HepG2 (cell line): ENCODE results near the gene CCND1. TPM values are rescaled to one million over a fixed set of nuclear protein-coding genes. Genes with fewer than 3 reads are reported as not detected.

Experiments
- ATAD3A ChIP-seq: sonication (generic); formaldehyde crosslinking; IDR thresholded peaks from 2 replicates; pipeline ENCODE4 v1.4.0; 2020; ENCODE audit warnings: missing genetic modification reagents
- ATF7-NPFF ChIP-seq: sonication (generic); formaldehyde crosslinking; IDR thresholded peaks from 2 replicates; pipeline ENCODE4 v1.8.1; 2023; ENCODE audit warnings: mild to moderate bottlenecking, low read depth, missing genetic modification reagents, moderate library complexity
- KDM5B ChIP-seq: sonication (generic); formaldehyde crosslinking; IDR thresholded peaks from 2 replicates; pipeline ENCODE4 v1.4.0; 2020; ENCODE audit warnings: missing genetic modification reagents, mild to moderate bottlenecking, borderline replicate concordance
- KMT2A ChIP-seq: sonication (generic); formaldehyde crosslinking; IDR thresholded peaks from 2 replicates; pipeline ENCODE4 v1.4.0; 2020; ENCODE audit warnings: missing genetic modification reagents
- MED8 ChIP-seq: sonication (generic); formaldehyde crosslinking; IDR thresholded peaks from 2 replicates; pipeline ENCODE4 v1.8.1; 2023; ENCODE audit warnings: mild to moderate bottlenecking, missing genetic modification reagents; ENCODE audit not compliant: insufficient replicate concordance
- ZNF746 ChIP-seq: sonication (generic); formaldehyde crosslinking; IDR thresholded peaks from 2 replicates; pipeline ENCODE4 v1.8.0; 2022; ENCODE audit warnings: mild to moderate bottlenecking, missing genetic modification reagents
- ZSCAN21 ChIP-seq: sonication (generic); formaldehyde crosslinking; IDR thresholded peaks from 2 replicates; pipeline ENCODE4 v1.8.0; 2022; ENCODE audit warnings: mild to moderate bottlenecking, missing genetic modification reagents, moderate library complexity, borderline replicate concordance
- polyA plus RNA-seq, 8 experiments: library from polyadenylated mRNA; depleted of rRNA in 3 of 8; stranded (reverse) in 7 of 8; unstranded in 1 of 8; fragments of >200 nt; fragmentation: Illumina TruSeq in 4 of 8; extraction: Trizol in 4 of 8; gene quantifications; 2 replicates each; pipeline versions ENCODE4 v1.2.1 to v1.2.3, GENCODE V29; 2011 to 2016; ENCODE audit warnings: low read depth in 4 of 8, missing spikeins in 1 of 8, mixed read lengths in 1 of 8; ENCODE audit not compliant: insufficient read depth in 1 of 8
- total RNA-seq, 5 experiments: library from RNA; depleted of rRNA; stranded (reverse); fragments of >200 nt; fragmentation: Illumina TruSeq; extraction: Trizol; gene quantifications; 2 replicates each; pipeline ENCODE4 v1.2.3, GENCODE V29; 2016; ENCODE audit warnings: low read depth in 1 of 5
- TF ChIP-seq, protein P1 (sequence below): sonication (generic); formaldehyde crosslinking; conservative IDR thresholded peaks from 2 replicates; pipeline ENCODE4 v1.8.0; 2022; ENCODE audit warnings: missing genetic modification reagents
- TF ChIP-seq, protein P2 (sequence below): sonication (generic); formaldehyde crosslinking; IDR thresholded peaks from 2 replicates; pipeline ENCODE4 v1.5.1; 2020; ENCODE audit warnings: mild to moderate bottlenecking, moderate library complexity, missing genetic modification reagents
- TF ChIP-seq, protein P3 (sequence below): sonication (generic); formaldehyde crosslinking; IDR thresholded peaks from 2 replicates; pipeline ENCODE4 v1.4.0; 2020; ENCODE audit warnings: missing genetic modification reagents; ENCODE audit errors: not compliant biosample characterization
- TF ChIP-seq, protein P4 (sequence below): sonication (generic); formaldehyde crosslinking; IDR thresholded peaks from 2 replicates; pipeline ENCODE4 v1.4.0; 2020; ENCODE audit warnings: missing genetic modification reagents
- TF ChIP-seq, protein P5 (sequence below), 2 experiments: sonication (generic) in 1 of 2; formaldehyde crosslinking in 1 of 2; IDR thresholded peaks; 2 replicates each; pipeline versions ENCODE4 v1.4.0 to v1.6.1; 2016 to 2020; ENCODE audit warnings: borderline replicate concordance in 1 of 2, low read depth in 1 of 2, mild to moderate bottlenecking in 1 of 2, missing genetic modification reagents in 1 of 2
- TF ChIP-seq, protein P6 (sequence below): sonication (generic); formaldehyde crosslinking; IDR thresholded peaks from 2 replicates; pipeline ENCODE4 v1.5.0; 2020; ENCODE audit warnings: mild to moderate bottlenecking, missing genetic modification reagents

Gene CCND1
- total and polyA plus RNA-seq, 2 of the 13 experiments (the other 11 are each of a cell fraction or from before 2014, with no cell fraction given): 107 to 136 TPM

DNA sequence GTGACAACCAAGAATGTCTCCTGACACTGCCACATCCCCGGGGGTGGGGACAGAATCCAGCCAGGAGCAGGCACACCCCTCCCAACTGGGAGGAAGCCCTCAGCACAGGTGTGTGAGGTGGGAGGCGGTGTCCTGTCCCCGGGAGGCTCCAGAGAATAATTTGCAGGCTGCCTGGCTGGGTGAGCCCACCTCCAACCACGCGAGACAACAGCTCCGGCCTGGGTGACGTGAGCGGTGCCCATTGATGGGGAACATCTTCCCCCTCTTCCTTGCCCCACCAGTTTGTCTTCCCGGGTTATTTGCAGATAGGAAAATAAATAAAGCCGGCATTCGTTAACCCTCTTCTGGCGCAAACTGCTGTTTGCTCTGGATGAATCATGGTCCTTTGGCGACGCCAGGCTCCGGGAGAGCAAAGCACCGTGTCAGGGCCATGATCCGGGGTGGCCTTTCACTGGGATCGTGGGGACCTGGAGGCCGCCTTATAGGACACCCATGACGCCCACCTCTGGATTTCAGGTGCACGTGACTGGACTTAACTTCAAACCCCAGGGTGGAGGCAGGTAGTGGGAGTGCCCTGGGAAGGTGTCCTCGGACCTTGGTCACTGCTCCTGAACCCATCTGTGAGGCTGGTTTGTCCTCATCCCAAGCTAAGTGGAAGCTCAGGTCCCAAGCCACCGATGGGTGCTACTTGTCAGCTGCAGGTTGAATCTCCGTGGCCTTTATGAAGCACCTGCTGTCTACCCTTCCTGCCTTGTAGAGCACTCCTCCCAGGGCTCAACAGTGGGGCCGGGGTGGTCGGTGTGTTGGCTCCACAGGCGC, 13.9 kb downstream of the CCND1 start (continued):
- TF ChIP-seq, protein P1, sequence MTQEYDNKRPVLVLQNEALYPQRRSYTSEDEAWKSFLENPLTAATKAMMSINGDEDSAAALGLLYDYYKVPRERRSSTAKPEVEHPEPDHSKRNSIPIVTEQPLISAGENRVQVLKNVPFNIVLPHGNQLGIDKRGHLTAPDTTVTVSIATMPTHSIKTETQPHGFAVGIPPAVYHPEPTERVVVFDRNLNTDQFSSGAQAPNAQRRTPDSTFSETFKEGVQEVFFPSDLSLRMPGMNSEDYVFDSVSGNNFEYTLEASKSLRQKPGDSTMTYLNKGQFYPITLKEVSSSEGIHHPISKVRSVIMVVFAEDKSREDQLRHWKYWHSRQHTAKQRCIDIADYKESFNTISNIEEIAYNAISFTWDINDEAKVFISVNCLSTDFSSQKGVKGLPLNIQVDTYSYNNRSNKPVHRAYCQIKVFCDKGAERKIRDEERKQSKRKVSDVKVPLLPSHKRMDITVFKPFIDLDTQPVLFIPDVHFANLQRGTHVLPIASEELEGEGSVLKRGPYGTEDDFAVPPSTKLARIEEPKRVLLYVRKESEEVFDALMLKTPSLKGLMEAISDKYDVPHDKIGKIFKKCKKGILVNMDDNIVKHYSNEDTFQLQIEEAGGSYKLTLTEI (CRISPR knock-in tag): no peak
- TF ChIP-seq ZNF746 (CRISPR knock-in tag): peak; percentile 63
- TF ChIP-seq KDM5B (CRISPR knock-in tag): peak; percentile 55; the same call in 1 of the 2 replicates
- TF ChIP-seq, protein P2, sequence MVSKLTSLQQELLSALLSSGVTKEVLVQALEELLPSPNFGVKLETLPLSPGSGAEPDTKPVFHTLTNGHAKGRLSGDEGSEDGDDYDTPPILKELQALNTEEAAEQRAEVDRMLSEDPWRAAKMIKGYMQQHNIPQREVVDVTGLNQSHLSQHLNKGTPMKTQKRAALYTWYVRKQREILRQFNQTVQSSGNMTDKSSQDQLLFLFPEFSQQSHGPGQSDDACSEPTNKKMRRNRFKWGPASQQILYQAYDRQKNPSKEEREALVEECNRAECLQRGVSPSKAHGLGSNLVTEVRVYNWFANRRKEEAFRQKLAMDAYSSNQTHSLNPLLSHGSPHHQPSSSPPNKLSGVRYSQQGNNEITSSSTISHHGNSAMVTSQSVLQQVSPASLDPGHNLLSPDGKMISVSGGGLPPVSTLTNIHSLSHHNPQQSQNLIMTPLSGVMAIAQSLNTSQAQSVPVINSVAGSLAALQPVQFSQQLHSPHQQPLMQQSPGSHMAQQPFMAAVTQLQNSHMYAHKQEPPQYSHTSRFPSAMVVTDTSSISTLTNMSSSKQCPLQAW (CRISPR knock-in tag): peak; percentile 71
- TF ChIP-seq ZSCAN21 (CRISPR knock-in tag): peak; percentile 56; the same call in 1 of the 2 replicates
- TF ChIP-seq, protein P3, sequence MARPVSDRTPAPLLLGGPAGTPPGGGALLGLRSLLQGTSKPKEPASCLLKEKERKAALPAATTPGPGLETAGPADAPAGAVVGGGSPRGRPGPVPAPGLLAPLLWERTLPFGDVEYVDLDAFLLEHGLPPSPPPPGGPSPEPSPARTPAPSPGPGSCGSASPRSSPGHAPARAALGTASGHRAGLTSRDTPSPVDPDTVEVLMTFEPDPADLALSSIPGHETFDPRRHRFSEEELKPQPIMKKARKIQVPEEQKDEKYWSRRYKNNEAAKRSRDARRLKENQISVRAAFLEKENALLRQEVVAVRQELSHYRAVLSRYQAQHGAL: no peak
- TF ChIP-seq KMT2A: no peak
- 0 out of 2 replicates have a peak, but pooled peaks have one; percentile 56 for TF ChIP-seq ATF7-NPFF (CRISPR knock-in tag)
- TF ChIP-seq MED8 (CRISPR knock-in tag): peak; percentile 66
- TF ChIP-seq, protein P4, sequence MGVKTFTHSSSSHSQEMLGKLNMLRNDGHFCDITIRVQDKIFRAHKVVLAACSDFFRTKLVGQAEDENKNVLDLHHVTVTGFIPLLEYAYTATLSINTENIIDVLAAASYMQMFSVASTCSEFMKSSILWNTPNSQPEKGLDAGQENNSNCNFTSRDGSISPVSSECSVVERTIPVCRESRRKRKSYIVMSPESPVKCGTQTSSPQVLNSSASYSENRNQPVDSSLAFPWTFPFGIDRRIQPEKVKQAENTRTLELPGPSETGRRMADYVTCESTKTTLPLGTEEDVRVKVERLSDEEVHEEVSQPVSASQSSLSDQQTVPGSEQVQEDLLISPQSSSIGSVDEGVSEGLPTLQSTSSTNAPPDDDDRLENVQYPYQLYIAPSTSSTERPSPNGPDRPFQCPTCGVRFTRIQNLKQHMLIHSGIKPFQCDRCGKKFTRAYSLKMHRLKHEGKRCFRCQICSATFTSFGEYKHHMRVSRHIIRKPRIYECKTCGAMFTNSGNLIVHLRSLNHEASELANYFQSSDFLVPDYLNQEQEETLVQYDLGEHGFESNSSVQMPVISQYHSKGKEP (CRISPR knock-in tag): no peak
- TF ChIP-seq, protein P5, sequence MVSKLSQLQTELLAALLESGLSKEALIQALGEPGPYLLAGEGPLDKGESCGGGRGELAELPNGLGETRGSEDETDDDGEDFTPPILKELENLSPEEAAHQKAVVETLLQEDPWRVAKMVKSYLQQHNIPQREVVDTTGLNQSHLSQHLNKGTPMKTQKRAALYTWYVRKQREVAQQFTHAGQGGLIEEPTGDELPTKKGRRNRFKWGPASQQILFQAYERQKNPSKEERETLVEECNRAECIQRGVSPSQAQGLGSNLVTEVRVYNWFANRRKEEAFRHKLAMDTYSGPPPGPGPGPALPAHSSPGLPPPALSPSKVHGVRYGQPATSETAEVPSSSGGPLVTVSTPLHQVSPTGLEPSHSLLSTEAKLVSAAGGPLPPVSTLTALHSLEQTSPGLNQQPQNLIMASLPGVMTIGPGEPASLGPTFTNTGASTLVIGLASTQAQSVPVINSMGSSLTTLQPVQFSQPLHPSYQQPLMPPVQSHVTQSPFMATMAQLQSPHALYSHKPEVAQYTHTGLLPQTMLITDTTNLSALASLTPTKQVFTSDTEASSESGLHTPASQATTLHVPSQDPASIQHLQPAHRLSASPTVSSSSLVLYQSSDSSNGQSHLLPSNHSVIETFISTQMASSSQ (IDR thresholded peaks at IDR 0.05; ENCODE audit: low read depth): peak; percentile 44; the same call in 1 of the 2 replicates
- TF ChIP-seq, protein P5 (CRISPR knock-in tag; IDR thresholded peaks at IDR 0.05; ENCODE audit: borderline replicate concordance): 0 out of 2 replicates have a peak, but pooled peaks have one; percentile 12
- TF ChIP-seq, protein P6, sequence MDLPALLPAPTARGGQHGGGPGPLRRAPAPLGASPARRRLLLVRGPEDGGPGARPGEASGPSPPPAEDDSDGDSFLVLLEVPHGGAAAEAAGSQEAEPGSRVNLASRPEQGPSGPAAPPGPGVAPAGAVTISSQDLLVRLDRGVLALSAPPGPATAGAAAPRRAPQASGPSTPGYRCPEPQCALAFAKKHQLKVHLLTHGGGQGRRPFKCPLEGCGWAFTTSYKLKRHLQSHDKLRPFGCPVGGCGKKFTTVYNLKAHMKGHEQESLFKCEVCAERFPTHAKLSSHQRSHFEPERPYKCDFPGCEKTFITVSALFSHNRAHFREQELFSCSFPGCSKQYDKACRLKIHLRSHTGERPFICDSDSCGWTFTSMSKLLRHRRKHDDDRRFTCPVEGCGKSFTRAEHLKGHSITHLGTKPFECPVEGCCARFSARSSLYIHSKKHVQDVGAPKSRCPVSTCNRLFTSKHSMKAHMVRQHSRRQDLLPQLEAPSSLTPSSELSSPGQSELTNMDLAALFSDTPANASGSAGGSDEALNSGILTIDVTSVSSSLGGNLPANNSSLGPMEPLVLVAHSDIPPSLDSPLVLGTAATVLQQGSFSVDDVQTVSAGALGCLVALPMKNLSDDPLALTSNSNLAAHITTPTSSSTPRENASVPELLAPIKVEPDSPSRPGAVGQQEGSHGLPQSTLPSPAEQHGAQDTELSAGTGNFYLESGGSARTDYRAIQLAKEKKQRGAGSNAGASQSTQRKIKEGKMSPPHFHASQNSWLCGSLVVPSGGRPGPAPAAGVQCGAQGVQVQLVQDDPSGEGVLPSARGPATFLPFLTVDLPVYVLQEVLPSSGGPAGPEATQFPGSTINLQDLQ (CRISPR knock-in tag): no peak
- TF ChIP-seq ATAD3A (CRISPR knock-in tag): no peak
